A673 (cell line): Measurements from ENCODE around the gene CCDC80. TPM values are rescaled to one million over a fixed set of nuclear protein-coding genes. Genes with fewer than 3 reads are reported as not detected.

ENCODE experiments used
- BruUV-seq: library from RNA; stranded (reverse); fragments of 400-500 nt; replicated peaks from 2 replicates; lab custom pipeline; 2021; lab: Mats Ljungman, UMichigan
- CTCF ChIA-PET: fragments of 300-600 bp; sonication (Branson Sonifier 250); formaldehyde crosslinking; loops from one replicate; lab custom pipeline; 2022; ENCODE audit warnings: antibody characterized with exemption; lab: Charles Lee
- POLR2A ChIA-PET: fragments of 300-600 bp; sonication (Branson Sonifier 250); formaldehyde crosslinking; loops from one replicate; lab custom pipeline; 2022; ENCODE audit warnings: antibody characterized with exemption; ENCODE audit not compliant: low non-redundant PET; lab: Charles Lee
- DNase-seq: peaks from one replicate; pipeline ENCODE4 v3.0.0-alpha.2; 2015; ENCODE audit warnings: low spot score
- H3K27ac ChIP-seq: fragments of 200-600 bp; sonication (generic); 2 replicates; pipeline ENCODE4 v1.5.1; 2016; ENCODE audit warnings: mixed run types, low read depth, mild to moderate bottlenecking, mixed read lengths, antibody characterized with exemption, low read length; ENCODE audit not compliant: poor library complexity, severe bottlenecking
- H3K27me3 ChIP-seq: fragments of 200-600 bp; sonication (generic); replicated peaks from 2 replicates; pipeline ENCODE4 v1.6.1; 2017; ENCODE audit warnings: mixed run types, low read depth, mild to moderate bottlenecking, mixed read lengths, antibody characterized with exemption, low read length; ENCODE audit not compliant: insufficient read depth, poor library complexity
- H3K36me3 ChIP-seq: fragments of 200-600 bp; sonication (generic); 2 replicates; pipeline ENCODE4 v1.6.1; 2016; ENCODE audit warnings: mixed run types, mild to moderate bottlenecking, mixed read lengths, antibody characterized with exemption, low read length; ENCODE audit not compliant: insufficient read depth, poor library complexity, severe bottlenecking
- H3K4me1 ChIP-seq: fragments of 200-600 bp; sonication (generic); 2 replicates; pipeline ENCODE4 v1.6.1; 2017; ENCODE audit warnings: mixed run types, mild to moderate bottlenecking, mixed read lengths, antibody characterized with exemption, low read length; ENCODE audit not compliant: insufficient read depth, poor library complexity, severe bottlenecking
- H3K4me3 ChIP-seq: fragments of 200-600 bp; sonication (generic); 2 replicates; pipeline ENCODE4 v1.5.1; 2016; ENCODE audit warnings: low read depth, mixed run types, mild to moderate bottlenecking, mixed read lengths, low read length; ENCODE audit not compliant: poor library complexity, severe bottlenecking
- H3K9me3 ChIP-seq: fragments of 200-600 bp; sonication (generic); 2 replicates; pipeline ENCODE4 v1.6.1; 2016; ENCODE audit warnings: mixed run types, low read depth, mild to moderate bottlenecking, mixed read lengths, antibody characterized with exemption, low read length; ENCODE audit not compliant: poor library complexity, severe bottlenecking
- CTCF ChIP-seq: fragments of 300-800, 200-600 bp; sonication (generic); conservative IDR thresholded peaks from 2 replicates; pipeline ENCODE4 v1.5.1; 2017; ENCODE audit warnings: low read depth, mild to moderate bottlenecking, antibody characterized with exemption, low read length, moderate library complexity, mixed read lengths
- EZH2 ChIP-seq: fragments of 200-600 bp; sonication (generic); IDR thresholded peaks from 2 replicates; pipeline ENCODE4 v1.6.1; 2017; ENCODE audit warnings: borderline replicate concordance, low read depth, mild to moderate bottlenecking, mixed read lengths, antibody characterized with exemption, low read length; ENCODE audit not compliant: poor library complexity, severe bottlenecking
- intact Hi-C: fragments of 100-400 bp; cut with micrococcal nuclease; formaldehyde crosslinking; loops from one replicate; pipeline ENCODE4 v1.10.0; 2022; ENCODE audit not compliant: unreplicated experiment
- total RNA-seq: library from RNA; stranded (reverse); gene quantifications from 2 replicates; pipeline ENCODE4 v1.2.3, GENCODE V29; 2021

The CCDC80 gene
- total RNA-seq, 1 experiment from 2014 or later: 4.7 TPM

- H3K27me3 ChIP-seq: no peaks in the 10 kb centered on the region
- ChIA-PET POLR2A (no interaction called here), CTCF (interaction anchor here (1.6 kb wide), 1 partner anchor 645 kb away, joined by 5 read pairs; no protein-coding TSS in a partner anchor)
- no peaks in the 10 kb centered on the region for H3K36me3 ChIP-seq
- no TSS peak for BruUV-seq
- intact Hi-C loops: loop anchor here (1.0 to 10.0 kb wide), 6 partner anchors 61 to 981 kb away; no protein-coding TSS in a partner anchor
- H3K4me3 ChIP-seq: no peak overlapping the region
- no peak for TF ChIP-seq CTCF
- TF ChIP-seq EZH2: no peak
- H3K27ac ChIP-seq: no peak overlapping the region
- H3K9me3 ChIP-seq: no peaks in the 10 kb centered on the region
- DNase-seq: no peak
- H3K4me1 ChIP-seq: peaks cover 29% of the 10 kb centered on the region
Observed at GRCh38 chr3:112643621-112644240, 2.8 kb upstream of the CCDC80 start.

GRCh38 chr3:112642912-112643506, 2.1 kb upstream of the CCDC80 start:
- H3K9me3 ChIP-seq: no peaks in the 10 kb centered on the region
- no TSS peak for BruUV-seq
- ChIA-PET CTCF (interaction anchor here (0.5 to 1.9 kb wide), 4 partner anchors 171 to 935 kb away, joined by 3 to 7 read pairs (median 4); no protein-coding TSS in a partner anchor), POLR2A (no interaction called here)
- intact Hi-C loops: loop anchor here (1.0 to 10.0 kb wide), 6 partner anchors 61 to 982 kb away; no protein-coding TSS in a partner anchor
- H3K36me3 ChIP-seq: no peaks in the 10 kb centered on the region
- TF ChIP-seq EZH2: no peak
- TF ChIP-seq CTCF: peak; percentile 91
- DNase-seq: peak; percentile 92
- no peaks in the 10 kb centered on the region for H3K27me3 ChIP-seq
- H3K4me3 ChIP-seq: peak overlapping the region; percentile 21
- no peak overlapping the region for H3K27ac ChIP-seq
- peaks cover 29% of the 10 kb centered on the region for H3K4me1 ChIP-seq

GRCh38 chr3:112640276-112640929, 540 bp downstream of the CCDC80 start:
- CTCF ChIA-PET: no interaction called here
- Histone ChIP-seq H3K9me3 (no peaks in the 10 kb centered on the region), H3K4me3 (peak overlapping the region; percentile 18), H3K36me3 (no peaks in the 10 kb centered on the region), H3K27ac (peak overlapping the region; percentile 46), H3K4me1 (peaks cover 36% of the 10 kb centered on the region), H3K27me3 (no peaks in the 10 kb centered on the region)
- intact Hi-C loops: loop anchor here (5.0 to 10.0 kb wide), 4 partner anchors 58 to 984 kb away; no protein-coding TSS in a partner anchor
- TF ChIP-seq EZH2 (no peak), CTCF (no peak)
- POLR2A ChIA-PET: no interaction called here
- peak; percentile 32 for DNase-seq
- BruUV-seq: TSS peak; percentile 73
